Stimulated activated CD4-positive, alpha-beta T cell treated with anti-CD3 and anti-CD28 coated beads, TNF-alpha, amount 100 ng/mL, for 48 hours (primary cell): Measurements from ENCODE around the gene PSMG2.
"Not testable (repeated sequence)": the region's sequence is repeated elsewhere in the genome, so short reads cannot be mapped to it uniquely, and the experiment has no call there.

Source experiments
- DNase-seq, 3 donors: peaks; one replicate each; pipeline ENCODE4 v3.0.0-alpha.2; 2020; ENCODE audit warnings: low read depth in 3 of 3

The PSMG2 gene

DNA sequence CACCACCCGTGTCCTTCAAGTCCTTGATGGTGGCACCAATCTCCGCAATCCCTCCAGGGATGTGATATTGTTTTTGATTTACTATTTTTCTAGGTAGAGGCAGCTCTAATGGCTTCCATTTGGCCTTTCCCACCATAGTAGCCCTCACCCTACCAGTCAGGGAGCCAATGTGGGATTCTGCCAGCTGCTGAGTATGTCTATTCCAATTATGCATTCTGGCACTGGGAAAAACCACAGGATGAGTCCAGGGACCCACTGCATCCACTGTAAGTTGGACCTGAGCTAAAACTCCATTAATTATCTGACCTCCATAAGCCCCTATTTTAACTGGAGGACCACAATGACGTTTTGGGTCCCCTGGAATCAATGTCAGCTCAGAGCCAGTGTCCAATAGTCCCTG, 55.7 kb downstream of the PSMG2 start:
- DNase-seq, result not testable (repeated sequence)

DNA sequence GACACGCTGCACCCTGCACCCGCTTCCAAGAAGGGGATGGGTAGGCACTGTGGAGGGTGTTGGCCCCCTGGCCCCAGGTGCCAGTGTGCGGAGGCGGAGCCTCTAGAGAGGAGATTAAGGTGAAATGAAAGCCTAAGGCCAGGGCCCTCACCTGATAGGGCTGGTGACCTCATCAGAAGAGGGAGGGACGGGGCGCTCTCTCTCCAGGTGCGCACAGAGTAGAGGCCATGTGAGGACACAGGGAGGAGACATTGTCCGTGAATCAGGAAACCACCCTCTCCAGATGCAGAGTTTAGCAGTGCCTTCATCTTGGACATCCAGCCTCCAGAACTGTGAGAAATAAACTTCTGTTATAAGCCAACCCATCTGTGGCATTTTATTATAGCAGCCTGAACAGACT, 62.3 kb downstream of the PSMG2 start:
- no peak for DNase-seq

DNA sequence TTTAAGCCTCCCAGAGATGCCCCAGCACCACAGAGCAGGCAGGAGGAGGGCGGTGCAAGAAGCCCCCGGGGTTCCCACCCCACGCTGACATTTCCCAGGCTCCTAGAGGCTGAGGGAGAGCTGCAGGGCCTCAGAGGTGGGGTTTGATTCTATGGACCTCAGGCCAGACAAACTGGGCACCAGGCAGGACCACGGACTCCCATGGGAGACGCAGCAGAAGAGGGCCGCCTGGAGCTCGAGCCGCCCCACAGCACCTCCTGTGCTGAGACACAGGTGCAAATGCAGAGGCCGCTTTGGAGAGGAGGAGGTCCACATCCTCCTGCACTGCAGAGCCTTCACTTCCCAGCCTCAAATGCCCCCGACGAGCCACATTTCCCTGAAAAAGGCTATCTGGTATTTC, 62.7 kb downstream of the PSMG2 start:
- DNase-seq, result no peak

DNA sequence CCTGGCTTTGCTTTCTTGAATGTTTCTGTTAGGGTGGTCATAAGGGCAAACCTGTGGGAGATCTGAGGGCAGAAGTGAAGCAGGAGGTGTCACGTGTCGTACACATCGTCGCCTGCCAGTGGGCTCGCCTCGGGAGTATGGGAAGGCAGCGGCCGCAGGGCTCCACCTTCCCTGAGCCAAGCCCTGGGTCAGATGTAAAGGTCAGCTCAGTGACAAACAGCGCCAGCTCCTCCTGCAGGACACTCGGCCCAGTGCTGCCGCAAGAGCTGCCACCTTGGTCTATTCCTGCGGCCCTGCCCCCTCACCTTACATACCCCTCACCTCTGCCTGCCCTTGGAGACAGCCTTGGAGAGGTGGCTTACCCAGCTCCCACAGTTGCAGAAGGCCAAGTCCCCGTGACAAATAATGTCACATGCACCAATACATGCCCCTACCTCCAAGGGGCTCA, 64.2 kb downstream of the PSMG2 start:
- DNase-seq, result no peak

DNA sequence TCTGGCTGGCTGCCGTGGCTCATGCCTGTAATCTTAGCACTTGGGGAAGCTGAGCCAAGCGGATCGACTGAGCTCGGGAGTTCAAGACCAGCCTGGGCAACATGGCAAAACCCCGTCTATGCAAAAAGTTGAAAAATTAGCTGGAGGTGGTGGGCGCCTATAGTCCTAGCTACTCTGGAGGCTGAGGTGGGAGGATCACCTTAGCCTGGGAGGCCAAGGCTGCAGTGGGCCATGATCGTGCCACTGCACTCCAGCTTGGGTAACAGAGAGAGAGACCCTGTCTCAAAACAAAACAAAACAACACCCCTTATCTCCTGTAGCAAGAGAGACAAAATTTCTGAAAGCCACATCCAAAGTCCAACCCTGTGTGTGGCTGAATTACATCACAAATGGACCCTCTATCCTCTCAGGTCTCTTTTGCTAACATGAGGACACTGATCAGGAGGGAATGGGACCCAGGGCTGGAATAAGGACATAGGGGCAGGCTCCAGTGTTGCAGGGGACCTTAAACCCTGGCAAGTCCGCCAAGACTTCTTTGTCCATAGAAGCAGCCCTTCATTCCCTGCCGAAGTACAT, 64.8 kb downstream of the PSMG2 start:
- no peak for DNase-seq

DNA sequence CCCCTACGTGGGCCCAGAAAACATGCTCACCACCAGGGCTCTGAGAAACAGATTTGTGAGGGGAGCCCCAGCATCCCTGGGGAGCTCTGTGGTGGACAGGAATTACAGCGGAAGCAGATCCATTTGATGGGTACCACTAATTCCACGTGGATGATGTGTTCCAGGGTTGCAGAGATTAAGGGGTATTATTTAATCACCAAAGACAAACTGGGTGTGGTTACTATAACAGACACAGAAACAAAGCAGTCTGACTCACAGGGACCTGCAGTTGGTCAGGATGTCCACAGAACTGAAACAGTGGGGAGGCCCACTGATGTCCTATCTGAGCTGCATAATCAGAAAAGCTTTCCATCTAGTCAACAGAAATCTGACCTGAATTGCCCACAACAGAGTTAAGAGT, 65.8 kb downstream of the PSMG2 start:
- no peak for DNase-seq

DNA sequence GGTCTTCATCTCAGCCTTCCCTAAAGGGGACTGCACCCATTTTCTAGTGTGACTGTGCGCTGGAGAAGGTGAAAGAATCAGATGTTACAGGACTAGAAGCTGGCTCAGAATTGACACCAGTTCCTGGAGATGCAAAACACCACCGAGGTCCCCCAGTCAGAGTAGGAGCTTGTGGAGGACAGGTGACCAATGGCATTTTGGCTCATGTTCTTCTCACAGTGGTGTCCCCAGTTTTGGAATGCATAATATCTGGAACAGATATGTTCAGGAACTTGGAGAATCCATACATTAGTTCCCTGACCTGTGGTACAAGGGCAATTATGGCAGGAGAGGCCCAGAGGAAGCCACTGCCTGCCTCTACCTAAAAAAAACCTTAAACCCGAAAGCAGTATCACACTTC, 66.3 kb downstream of the PSMG2 start:
- no peak for DNase-seq

DNA sequence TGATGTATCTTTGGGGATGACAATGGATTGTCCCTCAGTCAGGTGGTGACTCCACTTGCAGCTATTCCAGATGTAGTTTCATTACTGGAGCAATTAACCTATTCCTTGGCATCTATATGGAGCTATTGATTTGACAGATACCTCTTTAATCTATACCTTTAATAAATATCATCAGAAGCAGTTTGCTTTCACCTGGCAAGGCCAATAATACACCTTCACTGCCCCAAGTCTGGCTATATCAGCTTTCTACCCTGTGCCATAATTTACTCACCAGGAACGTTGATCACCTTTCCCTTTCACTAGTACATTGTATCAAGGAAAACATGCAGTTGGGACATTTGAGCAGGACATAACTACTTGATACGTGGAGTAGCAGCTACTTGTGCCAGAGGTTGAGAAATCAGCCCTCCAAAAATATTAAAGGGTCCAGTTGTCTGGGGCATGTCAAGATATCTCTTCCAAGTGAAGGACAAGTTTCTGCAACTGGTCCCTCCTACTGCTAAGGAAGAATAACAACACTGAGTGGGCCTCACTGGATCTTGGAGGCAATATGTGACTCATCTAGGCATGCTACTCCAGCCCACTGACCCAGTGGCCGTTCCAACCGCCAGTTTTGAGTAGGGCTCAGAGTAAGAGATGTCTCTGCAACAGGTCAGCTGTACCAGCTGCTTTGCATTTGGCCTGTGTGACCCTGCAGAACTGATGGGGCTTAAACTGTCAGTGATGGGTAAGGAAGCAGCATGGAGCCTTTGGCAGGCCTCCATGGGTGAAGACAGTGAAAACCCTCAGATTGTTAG, 67.0 kb downstream of the PSMG2 start:
- no peak for DNase-seq

DNA sequence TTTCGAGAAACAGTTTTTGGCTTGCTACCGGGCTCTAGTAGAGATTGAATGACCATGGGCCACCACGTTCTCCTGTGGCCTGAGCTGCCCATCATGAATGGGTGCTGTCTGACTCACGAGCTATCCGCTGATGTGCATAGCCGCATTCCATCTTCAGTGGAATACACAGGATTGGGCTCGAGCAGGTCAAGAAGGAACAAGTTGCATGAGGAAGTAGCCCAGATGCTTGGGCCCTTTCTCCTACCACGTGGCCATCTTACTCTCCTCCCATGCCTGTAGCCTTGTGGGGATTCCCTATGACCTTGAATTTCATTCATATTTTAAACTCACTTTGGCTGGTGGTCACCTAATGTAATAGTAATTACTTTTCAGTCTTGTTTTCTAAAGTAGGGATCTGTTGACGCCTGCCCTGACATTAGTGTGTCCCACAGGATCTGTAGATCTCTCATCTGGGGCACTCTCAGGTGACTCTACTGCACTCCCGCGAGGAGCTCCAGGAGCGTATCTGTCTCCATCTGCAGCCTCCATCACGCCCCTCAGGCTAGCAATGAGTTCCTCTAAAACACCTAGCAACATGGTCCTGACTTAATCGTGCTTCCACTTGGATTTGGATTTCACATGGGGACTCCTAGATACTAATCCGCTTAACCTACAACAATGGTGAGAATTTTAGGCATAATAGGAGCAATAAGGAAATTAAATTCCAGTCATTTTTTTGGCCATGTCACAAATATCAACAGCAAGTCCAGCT, 67.8 kb downstream of the PSMG2 start:
- DNase-seq, result no peak

DNA sequence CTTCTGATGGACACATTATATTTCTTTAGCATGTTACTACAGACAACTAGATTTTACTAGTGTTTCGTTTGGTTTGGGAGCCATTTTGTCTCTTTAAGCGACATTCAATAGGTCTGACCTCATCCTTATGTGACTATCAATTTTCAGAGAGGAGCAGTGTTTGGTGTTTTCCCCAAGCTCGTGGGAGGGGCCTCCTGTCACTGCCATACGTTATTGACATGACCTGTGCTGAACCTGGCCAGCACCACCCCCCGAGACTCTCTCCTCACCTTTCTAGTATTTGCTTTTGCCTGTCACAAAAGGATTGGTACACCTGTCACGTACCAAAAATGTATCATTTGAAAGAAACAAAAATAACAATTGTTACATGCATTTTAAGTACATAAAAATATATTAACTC, 69.3 kb downstream of the PSMG2 start:
- DNase-seq, result no peak

DNA sequence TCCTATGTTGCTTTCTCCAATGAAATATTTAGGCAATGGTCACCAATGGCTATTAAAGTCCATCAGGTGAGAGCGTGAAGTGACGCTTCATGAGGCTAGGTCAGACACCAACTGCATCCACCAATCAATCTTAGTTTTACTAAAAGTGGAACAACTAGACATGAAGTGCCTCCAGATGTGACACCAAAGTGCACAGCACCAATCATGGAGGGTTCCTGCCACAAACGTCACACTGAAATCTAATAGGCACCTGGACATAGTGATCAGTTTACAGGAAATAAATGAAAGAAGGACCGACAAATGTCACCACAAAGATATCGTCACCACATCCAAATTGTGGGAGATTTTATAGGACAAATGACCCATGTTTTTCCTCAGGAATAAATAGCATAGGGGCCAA, 70.5 kb downstream of the PSMG2 start:
- DNase-seq, result no peak

DNA sequence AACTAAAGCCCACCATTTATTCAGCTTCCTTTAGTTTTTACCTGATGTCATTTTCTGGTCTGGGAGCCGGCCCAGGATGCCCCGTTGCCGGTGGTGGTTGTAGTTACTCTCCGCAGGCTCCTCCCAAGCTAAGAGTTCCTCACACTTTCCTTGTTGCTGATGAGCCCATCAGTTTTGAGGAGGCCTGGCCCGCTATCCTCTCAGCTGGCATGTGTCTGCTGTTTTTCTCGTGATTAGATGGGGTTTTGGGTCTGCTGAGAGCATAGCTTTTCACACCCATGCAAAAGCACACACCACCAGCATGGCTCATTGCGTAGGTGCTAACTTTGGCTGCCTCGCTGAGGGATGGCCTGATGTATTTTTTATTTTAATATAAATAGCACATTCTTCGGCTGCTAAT, 72.1 kb downstream of the PSMG2 start:
- DNase-seq, result no peak
